GM18909 (cell line): ENCODE measurements around the gene GDE1.
A peak's percentile ranks its signal among the peaks of the same experiment; 100 is the strongest.
"Not testable (repeated sequence)": the region's sequence is repeated elsewhere in the genome, so short reads cannot be mapped to it uniquely, and the experiment has no call there.

Experiments used
- ATAC-seq: cut with Tn5 transposase; IDR thresholded peaks from one replicate; pipeline ENCODE4 v1.9.1; 2021; ENCODE audit warnings: mild to moderate bottlenecking; ENCODE audit not compliant: unreplicated experiment, poor library complexity

The GDE1 gene, protein sequence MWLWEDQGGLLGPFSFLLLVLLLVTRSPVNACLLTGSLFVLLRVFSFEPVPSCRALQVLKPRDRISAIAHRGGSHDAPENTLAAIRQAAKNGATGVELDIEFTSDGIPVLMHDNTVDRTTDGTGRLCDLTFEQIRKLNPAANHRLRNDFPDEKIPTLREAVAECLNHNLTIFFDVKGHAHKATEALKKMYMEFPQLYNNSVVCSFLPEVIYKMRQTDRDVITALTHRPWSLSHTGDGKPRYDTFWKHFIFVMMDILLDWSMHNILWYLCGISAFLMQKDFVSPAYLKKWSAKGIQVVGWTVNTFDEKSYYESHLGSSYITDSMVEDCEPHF

DNA sequence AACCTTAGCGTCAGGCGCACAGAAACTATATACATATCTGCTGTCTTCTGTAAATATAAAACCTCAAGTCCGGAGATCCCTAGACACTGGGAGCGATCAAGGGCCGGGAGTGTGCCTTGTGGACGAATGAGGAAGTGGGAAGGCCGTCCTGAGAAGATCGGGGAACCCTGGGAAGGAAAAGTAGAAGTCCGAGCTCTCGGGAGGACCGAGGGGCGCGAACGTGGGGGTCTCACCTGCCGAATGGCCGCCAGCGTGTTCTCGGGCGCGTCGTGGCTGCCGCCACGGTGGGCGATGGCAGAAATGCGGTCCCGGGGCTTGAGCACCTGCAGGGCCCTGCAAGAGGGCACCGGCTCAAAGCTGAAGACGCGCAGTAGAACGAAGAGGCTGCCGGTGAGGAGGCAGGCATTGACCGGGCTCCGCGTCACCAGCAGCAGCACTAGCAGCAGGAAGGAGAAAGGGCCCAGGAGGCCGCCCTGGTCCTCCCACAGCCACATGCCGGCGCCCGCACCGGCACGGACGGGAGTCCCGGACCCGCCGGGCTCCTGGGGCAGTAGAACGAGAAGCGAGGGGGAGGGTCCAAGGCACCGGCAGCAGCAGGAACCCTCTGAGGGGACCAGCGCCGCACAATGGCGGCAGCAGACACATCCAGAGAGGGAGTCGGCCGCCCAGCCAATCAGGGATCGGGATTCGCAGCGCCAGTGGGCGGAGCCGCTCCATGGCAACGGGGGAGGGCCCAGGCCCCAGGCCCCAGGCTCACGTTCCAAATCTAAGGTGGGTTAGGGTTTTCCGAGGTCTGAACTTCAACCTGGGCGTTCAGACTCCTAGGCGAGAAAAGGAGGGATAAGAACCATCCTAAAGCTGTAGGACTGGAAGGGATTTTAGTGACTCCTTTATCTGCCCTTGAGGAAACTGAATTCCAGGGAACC, at the start of gene GDE1:
Gene GDE1, minus strand, starts transcription at position 628 of the 926 bp plus-strand sequence. Its CDS starts 134 bp downstream, at position 494.
- peak; percentile 79 for ATAC-seq

DNA sequence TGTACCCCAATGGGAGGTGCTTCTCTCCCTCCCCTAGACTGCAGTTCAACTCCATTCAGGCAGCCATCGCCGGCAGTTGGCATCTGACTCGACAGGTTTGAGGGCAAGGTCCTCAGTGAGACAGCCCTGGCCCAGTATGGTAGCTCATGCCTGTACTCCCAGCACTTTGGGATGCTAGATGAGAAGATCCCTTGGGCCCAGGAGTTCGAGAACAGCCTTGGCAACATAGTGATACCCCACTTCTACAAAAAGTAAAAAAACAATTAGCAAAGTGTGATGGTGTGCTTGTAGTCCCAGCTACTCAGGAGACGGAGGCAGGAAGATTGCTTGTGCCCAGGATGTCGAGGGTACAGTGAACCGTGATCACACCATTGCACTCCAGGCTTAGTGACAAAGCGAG, 45.7 kb upstream of the GDE1 start:
- ATAC-seq, result no peak

DNA sequence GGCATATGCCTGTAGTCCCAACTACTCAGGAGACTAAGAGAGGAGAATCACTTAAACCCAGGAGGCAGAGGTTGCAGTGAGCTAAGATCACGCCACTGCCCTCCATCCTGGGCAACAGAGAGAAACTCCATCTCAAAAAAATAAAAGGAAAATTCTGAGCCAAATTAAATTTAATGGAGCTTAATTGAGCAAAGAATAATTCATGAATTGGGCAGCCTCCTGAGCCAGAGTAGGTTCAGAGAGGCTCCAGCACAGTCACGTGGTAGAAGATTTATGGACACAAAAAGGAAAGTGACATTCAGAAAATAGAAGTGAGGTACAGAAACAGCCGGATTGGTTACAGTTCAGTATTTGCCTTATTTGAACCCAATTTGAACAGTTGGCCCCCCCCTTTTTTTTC, 44.5 kb upstream of the GDE1 start:
- no peak for ATAC-seq

DNA sequence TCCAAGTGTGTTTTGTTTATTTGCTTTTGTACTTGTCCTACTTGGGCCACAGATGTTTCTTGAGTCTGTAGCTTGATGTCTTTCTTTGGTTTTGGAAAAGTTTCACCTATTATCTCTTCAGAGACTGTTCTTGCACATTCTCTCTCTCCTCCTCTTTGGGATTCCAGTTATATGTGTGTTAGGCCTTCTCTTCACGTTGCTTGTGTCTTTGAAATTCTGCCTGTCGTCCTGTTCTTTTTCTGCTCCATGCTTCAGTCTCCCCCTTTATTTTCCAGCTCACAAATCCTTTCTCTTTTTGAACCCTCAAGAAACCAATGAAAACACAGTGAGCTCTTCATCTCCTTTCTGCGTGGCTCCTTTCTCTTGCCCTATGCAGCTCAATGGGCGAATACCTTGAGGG, 41.5 kb upstream of the GDE1 start:
- ATAC-seq, result no peak

DNA sequence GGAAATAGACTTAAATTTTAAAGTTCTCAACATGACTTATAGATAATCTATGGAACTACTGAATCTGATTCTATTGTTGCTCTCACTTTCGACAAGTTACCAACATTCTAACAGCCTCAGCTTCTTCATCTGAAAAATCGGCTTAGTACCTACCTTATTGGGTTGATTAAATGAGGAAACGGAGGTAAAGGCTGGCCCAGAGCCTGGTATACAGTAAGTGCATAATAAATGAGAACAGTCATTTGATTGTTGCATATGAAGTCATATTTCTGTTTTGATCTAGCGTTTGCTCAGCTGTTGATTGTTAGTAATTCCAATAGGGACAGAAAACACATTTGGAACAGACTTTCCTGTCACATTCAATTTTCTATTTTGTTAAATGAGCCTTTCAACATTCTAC, 38.2 kb upstream of the GDE1 start:
- no peak for ATAC-seq

DNA sequence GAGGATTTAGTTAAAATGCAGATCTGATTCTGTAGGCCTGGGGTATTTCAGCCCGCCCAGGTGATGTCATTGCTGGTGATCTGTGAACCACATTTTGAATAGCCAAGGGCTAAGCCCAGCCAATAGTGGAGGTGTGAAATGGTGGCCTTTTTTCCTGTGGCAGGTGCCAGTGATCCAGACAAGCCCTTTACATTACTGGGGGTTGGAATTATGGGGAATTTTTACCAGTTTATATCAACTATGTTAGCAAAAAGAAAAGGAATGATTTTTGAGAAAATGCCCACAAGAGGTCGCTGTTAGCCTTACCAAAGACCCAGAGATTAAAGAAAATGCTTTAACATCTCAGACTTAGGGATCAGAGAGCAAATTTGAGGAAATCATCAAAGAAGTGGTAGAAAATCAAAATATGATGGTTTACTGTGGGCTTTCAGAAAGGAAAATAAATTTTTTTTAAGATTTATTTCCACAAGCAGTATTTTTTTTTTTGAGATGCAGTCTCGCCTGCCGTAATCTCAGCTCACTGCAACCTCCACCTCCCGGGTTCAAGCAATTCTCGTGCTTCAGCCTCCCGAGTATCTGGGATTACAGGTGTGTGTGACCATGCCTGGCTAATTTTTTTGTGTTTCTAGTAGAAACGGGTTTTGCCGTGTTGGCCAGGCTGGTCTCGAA, 37.5 kb upstream of the GDE1 start:
- no peak for ATAC-seq

DNA sequence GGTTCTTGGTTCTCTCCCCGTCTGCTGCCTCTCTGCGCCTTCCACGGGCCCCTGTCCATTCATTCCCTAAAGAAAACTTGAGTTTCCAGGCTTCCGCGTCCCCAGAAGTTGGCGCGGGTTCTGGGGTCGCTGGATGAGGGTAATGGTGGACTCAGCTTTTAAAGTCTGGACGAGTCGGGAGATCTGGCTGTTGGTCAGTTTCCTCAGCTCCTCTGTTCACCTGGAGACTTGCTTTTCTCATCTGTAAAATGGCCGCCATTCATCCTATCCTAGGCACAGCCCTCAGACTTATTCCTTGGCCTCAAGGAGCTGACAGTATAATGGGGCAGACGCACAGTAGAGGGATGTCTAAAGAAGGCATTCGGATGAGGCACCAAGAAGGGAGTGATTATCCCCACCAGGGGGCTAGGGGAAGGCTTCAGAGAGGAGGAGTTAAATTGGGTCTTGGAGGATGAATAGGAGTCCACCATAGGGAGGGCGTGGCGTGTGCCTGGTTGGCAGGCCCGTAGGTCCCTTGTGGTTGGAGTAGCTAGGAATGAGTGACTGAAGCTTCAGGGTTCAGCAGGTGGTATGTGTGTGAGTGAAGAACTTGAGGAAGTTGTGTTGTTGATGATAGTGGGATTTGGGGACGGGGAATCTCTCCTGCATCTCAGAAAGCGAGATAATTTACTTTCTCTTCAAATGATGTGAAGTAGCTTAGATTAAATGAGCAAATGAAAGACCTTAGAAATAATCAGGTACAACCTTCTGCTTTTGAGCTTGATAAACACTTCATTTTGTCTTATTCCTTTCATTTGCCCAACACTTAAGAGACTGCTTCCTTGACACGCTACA, 34.3 kb upstream of the GDE1 start:
- ATAC-seq, result no peak

DNA sequence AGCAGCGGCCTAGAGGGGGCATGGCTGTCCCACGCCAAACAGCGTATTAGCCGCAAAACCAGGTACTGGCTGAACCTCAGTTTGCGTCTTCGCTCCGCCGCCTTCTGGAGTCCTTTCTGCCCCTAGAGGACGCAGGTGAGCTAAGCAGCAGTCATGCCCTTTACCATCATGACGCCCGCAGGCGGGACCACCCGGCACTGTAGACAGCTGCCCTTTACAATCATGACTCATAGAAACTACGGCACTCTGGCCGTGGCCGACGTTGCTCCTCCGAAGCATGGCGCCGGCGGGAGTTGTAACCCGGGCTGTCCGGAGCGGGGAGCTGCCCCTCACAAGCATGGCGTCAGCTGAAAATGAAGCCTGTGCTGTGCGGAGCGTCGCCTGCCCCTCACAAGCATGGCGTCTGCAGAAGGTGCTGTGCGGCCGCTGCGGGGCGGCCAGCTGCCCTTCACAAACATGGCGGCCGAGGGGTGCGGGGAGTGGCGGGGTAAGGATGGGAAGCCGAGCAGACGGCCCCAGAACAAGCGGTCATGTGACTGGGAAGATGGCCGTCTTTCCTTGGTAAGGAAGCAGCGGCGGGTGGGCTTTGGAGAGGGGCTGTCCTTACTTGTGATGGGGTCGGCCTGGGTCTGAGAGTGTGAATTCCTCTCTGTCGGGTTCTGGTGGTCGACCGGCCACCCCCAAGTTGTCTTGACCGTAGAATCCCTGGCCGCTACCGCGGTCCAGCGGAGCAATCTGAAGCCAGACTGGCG, 33.5 kb upstream of the GDE1 start, which contains the start of gene VPS35L:
Gene VPS35L, plus strand, starts transcription at position 518 of the 752 bp plus-strand sequence. Its CDS starts 27 bp downstream, at position 545.
- peak; percentile 96 for ATAC-seq

DNA sequence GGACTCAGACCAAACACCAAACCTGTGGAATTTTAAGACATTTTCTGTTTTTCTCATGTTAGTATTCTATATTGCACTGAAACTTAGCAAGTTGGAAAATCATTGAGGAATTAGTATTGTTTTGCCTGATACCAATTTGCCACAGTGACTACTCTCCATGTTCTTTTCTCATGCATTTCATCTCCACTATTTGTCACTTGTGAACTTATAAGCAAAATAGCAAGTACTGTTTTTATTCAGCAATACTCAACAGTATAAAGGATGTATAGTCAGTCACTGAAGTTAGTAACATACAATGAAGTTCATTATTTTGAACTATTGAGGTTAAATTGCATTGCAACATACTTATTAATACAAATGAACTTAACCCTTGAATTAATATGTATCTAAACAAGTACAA, 27.8 kb upstream of the GDE1 start:
- ATAC-seq, result no peak

DNA sequence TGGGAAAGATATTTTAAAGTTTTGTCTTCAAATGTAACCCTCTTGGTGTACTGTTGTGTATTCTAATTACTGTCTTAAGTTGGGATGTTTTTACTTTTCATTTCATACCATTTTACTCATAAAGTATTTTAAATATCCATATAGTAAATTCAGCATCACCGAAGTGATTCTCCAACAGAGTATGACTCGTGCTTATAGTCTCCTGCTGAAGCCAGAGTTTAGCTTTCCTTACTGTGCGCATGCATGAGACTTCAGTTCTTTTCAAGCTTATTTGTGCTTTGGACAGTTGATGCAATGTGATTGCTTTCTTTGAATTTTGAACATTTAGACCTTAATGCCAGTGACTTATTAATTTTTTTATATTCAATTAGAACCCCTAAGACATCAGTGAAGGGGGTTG, 26.2 kb upstream of the GDE1 start:
- ATAC-seq, result no peak

DNA sequence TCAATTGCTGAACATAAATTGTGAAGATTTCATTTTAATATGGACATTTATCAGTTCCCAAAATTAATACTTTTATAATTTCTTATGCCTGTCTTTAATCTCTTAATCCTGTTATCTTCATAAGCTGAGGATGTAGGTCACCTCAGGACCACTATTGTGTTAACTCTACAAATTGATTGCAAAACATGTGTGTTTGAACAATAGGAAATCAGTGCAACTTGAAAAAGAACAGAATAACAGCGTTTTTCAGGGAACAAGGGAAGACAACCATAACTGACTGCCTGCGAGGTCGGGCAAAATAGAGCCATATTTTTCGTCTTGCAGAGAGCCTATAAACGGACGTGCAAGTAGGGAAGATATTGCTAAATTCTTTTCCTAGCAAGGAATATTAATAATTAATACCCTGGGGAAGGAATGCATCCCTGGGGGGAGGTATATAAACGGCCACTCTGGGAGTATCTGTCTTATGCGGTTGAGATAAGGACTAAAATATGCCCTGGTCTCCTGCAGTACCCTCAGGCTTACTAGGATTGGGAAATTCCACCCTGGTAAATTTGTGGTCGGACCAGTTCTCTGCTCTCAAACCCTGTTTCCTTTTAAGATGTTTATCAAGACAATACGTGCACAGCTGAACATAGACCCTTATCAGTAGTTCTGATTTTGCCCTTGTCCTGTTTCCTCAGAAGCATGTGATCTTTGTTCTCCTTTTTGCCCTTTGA, 21.5 kb upstream of the GDE1 start:
- not testable (repeated sequence) for ATAC-seq

DNA sequence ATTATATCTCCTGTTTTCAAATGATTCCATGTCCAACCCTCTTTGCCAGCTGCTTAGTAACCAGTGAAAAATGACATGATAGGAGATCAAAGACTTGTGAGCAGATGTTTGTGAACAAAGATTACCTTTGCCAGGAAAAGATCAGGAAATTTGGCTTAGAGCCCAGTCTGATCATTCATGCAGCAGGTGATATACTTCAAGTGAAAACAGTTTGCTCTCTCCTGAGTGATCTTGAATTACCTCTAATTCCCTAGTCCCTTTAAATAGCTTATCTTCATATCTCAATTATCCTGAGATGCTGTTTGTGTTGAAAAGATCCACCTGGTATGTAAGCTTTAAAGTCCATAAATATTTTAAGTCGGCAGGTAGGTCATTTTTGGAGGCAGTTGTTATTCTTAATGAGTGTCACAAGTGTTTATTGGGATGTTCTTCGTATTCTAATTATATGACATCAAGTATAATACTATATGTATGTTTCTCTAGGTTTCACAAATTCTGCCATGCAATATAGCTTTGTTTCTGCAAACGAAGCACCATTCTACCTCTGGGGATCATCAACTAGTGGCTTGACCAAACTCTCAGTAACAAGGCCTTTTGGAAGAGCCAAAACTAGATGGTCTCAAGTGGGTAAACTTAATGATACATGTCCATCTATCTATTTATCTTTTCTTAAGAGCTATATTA, 20.4 kb upstream of the GDE1 start:
- no peak for ATAC-seq

DNA sequence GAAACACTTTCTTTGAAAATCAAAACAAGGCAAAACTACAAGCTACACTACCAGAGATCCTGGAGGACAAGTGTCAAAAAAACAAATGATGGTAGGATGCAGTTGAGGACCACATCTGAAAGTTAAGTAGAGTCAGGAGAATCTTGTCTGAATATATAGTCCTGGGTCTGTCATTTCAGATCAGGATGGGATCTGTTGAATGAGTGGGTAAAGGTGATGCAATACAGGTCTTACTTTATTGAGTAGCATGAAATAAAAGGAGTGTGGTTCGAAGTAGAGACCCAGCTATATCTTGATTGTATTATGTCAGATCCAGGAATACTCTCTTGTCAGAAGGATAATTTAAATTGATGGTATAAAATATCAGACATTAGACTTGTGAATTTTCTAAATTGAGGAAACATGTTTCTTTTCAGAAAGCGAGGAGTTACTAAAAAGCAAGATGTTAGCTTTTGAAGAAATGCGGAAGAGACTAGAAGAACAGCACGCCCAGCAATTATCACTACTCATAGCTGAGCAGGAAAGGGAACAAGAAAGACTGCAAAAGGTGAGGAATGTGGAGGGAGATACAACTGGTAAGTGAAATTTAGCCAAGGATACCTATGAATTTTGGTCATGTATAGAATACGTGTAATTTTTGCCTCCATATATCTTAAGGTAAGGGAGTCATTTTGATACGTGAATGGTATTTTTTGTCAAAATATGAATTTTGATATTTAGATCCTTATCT, 18.5 kb upstream of the GDE1 start:
- no peak for ATAC-seq

DNA sequence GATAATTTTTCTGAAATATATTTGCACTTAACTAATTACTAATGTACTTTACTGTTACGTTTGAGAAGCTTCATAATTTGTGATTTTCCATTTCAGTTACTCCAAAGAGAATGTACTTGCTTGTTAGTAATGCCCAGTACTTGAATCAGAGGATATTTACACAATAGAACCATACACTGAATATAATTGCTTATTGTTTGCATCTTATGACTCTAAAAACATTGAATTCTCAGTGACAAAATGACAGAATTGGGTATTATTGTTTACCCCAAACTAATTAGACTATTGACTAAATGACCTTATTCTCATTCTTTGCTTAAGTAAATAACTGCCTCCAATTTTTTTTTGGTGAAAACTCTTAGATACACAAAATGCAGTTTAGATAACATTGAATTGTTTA, 10.7 kb upstream of the GDE1 start:
- no peak for ATAC-seq

DNA sequence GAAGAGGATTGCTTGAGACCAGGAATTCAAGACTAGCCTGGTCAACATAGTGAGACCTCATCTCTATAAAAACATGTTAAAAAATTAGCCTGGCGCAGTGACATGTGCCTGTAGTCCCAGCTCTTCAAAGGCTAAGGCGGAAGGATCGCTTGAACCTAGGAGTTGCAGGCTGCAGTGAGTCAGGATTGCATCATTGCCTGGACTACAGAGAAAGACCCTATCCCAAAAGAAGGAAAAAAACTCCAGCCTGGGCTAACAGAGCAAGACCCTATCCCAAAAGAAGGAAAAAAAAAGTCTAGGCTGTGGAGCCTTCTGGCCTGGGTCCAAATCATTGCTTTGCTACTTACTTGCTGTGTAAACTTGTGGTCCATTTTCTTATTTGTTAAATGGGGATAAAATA, 6.8 kb upstream of the GDE1 start:
- no peak for ATAC-seq

DNA sequence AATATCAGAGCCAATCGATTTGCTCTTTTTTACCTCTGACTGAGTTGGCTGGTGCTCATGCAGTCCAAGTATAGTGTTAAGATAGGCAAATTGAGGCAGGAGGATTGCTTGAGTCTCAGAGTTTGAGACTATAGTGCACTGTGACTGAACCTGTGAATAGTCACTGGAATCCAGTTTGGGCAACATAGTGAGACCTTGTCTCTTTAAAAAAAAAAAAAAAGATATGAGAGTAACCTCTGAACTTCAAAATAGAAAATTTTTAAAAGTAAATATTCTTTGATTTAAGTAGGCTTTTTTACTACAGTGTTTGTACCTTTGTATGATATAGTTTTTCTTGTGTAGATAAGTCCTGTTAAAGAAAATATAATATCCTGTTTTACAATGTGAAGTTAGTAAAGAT, 5.3 kb upstream of the GDE1 start:
- no peak for ATAC-seq

DNA sequence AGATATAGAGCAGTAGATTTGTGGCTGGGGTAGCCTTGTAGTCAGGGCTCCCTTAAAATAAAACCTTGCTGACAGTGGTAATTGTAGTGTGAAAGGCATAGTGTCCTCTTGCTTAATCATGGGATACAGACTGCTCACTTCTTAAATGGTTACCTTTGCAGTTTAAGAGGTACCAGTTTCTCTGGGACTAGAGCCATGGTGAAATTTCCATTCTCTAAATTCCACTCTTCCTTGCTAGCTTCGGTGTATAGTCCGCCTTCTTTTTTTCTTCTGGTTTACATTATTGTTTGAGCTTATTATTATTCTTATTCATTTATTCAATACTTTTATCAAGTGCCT, 3.5 kb upstream of the GDE1 start:
- ATAC-seq, result no peak
